ENCODE measurements around the gene PDE6H.
A peak's percentile ranks its signal among the peaks of the same experiment; 100 is the strongest.

DNA sequence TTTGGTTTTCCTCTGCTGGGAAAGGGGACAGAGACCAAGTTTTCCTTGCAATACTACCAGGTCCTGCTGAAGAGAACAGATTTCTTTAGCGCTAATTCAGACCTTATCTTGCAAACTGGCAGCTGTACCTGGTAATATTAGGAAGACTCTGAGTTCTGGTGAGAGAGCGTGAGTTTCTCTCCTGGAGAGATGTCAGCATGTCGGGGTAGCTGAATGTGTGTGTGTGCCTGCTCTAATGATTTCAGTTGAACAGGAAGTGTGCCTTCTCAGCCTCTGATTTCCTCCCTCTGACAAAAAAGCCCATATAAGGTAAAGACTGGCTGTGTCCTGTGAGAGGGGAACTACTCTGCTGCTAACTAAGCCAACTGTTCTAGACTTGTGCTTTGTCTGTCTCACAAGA lies 24.2 kb upstream of the PDE6H start:
- TF ChIP-seq MTA3 (IDR thresholded peaks at IDR 0.05; ENCODE audit: borderline replicate concordance, low read length) (no peak), EZH2 (IDR thresholded peaks at IDR 0.05; ENCODE audit: borderline replicate concordance, control insufficient read depth, low read depth, low read length) (no peak), TARDBP (IDR thresholded peaks at IDR 0.05; ENCODE audit: borderline replicate concordance) (no peak), POLR2A (IDR thresholded peaks at IDR 0.05; ENCODE audit: low read depth, low read length) (peak; percentile 79), POLR2AphosphoS5 (IDR thresholded peaks at IDR 0.05; ENCODE audit: low read length) (peak; percentile 96), SUZ12 (IDR thresholded peaks at IDR 0.05; ENCODE audit: unreplicated experiment) (no peak), CREM (IDR thresholded peaks at IDR 0.05; ENCODE audit: low read depth) (peak; percentile 71), SP1 (IDR thresholded peaks at IDR 0.05; ENCODE audit: low read depth, low read length) (no peak), BCL11A (IDR thresholded peaks at IDR 0.05; ENCODE audit: low read depth, low read length) (peak; percentile 45; the same call in 1 of the 2 replicates), ELK1 (IDR thresholded peaks at IDR 0.05; ENCODE audit: low read depth, low read length) (peak; percentile 99)
- TF ChIP-seq, protein P1, sequence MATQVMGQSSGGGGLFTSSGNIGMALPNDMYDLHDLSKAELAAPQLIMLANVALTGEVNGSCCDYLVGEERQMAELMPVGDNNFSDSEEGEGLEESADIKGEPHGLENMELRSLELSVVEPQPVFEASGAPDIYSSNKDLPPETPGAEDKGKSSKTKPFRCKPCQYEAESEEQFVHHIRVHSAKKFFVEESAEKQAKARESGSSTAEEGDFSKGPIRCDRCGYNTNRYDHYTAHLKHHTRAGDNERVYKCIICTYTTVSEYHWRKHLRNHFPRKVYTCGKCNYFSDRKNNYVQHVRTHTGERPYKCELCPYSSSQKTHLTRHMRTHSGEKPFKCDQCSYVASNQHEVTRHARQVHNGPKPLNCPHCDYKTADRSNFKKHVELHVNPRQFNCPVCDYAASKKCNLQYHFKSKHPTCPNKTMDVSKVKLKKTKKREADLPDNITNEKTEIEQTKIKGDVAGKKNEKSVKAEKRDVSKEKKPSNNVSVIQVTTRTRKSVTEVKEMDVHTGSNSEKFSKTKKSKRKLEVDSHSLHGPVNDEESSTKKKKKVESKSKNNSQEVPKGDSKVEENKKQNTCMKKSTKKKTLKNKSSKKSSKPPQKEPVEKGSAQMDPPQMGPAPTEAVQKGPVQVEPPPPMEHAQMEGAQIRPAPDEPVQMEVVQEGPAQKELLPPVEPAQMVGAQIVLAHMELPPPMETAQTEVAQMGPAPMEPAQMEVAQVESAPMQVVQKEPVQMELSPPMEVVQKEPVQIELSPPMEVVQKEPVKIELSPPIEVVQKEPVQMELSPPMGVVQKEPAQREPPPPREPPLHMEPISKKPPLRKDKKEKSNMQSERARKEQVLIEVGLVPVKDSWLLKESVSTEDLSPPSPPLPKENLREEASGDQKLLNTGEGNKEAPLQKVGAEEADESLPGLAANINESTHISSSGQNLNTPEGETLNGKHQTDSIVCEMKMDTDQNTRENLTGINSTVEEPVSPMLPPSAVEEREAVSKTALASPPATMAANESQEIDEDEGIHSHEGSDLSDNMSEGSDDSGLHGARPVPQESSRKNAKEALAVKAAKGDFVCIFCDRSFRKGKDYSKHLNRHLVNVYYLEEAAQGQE (IDR thresholded peaks at IDR 0.05; ENCODE audit: low read depth, low read length): no peak
